ENCODE measurements around the gene SLC39A3.

GRCh38 chr19:2766594-2767372, 27.0 kb upstream of the SLC39A3 start:
- TF ChIP-seq EP300 (IDR thresholded peaks at IDR 0.05; ENCODE audit: borderline replicate concordance) (no peak), EGR1 (IDR thresholded peaks at IDR 0.05) (no peak)

Data from Ishikawa (cell line).